ENCODE results near the gene SLC30A4.

The SLC30A4 gene

DNA sequence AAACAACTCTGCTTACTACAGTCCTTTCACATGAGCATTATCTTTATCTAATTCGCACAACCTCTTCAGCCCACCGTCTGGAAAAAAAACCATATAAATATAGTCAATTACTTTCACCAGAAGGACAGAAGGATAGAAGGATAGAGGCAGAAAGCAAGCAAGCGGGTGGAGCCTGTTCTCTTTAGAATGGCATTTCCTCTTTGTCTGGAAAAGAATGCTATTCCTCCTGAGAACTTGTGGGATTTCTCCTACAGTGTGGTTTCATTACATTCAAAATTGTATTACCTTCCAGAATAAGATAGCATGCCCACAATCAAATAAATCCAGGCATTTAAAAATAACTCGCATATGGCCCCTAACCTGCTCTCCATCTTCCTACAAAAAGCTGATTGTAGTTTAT, 23.1 kb downstream of the SLC30A4 start:
- DNase-seq: peak in 1 of 2 experiments; percentile 7

DNA sequence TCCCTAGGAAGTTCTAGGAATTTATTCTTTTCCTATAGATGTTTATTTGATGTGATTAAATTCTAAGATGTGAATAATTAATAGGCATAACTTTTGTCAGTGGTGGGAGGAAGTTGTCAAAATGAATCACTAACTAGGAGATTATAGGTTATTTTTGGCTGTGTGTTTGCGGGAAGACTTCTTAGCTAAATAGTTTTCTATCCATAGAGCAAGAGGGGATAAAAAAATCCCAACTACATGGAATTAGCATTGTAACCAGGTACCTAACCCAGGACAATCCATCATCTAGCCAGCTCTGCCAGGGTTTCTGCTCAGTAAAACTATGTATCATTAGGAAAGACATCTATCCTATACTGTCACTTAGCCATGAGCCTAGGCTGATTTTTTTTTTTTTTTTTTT, 23.9 kb downstream of the SLC30A4 start:
- DNase-seq: no peak

DNA sequence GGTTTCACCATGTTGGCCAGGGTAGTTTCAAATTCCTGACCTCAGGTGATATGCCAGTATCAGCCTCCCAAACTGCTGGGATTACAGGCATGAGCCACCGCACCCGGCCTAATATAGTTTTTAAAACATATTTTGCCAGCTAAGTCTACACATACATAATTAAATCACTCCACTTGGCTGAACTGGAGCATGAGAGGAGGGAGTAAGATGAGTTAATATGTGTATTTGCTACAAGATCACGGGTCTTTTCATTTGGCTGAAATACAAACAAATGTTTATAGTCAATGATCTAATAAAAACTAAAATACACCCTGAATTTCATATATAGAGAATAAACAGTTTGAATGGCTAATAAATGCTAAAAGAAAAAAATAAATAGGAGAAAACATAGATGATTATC, 25.3 kb downstream of the SLC30A4 start:
- DNase-seq: no peak

- DNase-seq: no peak
These were observed 25.9 kb downstream of the SLC30A4 start for GRCh38 chr15:45496658-45497057.

- no peak for DNase-seq
These were observed 27.0 kb downstream of the SLC30A4 start for GRCh38 chr15:45495588-45495987.

GRCh38 chr15:45489690-45490238, 32.8 kb downstream of the SLC30A4 start:
- no peak for DNase-seq

DNA sequence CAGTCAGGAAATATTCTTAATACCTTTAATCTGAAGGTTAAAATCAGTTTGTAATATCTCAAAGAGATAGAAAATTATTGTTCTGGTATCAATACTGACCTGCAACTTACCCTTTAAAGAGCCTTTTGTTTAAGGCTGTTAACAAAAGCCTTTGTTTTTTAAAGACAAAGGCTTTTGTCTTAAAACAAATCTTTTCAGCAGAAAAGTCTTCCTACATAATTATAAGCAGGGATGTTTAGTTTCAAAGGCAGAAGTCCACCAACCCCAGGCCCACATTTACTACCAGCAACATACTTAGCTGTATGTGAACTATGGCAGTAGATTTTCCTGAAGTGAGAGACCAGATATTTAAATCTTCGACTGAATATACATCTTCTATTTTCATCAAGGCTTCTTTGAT, 36.2 kb downstream of the SLC30A4 start:
- DNase-seq: no peak

GRCh38 chr15:45481135-45481534, 41.4 kb downstream of the SLC30A4 start:
- no peak for DNase-seq

GRCh38 chr15:45476410-45476809, 46.1 kb downstream of the SLC30A4 start:
- DNase-seq: no peak

DNA sequence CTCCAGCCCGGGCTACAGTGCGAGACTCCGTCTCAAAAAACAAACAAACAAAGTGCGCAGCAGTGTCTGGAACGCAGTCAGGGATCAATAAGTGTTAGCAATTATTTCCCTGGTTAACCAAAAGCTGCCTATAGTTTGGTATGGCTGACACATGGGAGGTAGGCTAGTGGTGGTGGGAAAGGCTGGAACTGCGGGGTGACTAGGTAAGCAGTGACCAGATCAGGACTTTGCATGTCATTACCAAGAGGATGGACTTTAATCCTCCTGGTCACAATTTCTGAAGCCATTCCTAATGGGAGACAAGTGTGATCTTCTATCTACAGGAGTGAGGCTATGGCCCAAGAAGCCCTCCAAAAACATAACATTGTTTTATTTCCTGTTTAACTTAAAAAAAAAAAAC, 47.8 kb downstream of the SLC30A4 start:
- no peak for DNase-seq

DNA sequence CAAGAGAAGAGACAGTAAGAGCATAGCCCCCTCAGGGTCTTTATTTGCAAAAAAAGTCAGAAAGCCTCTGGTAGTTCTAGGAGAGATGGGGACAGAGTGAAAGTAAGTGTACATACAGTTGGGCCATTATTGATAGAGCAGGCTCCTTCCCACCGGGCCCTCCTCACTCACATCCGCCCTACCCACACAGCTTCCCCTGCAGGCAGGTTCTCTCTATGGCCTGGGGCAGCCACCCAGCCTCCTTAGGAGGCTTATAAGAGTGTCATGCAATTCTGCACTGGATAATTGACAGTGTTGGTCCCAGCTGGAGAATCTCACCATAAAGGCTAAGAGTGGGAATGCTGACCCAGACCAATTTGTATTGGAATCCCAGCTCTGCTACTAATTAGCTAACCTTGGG, 49.5 kb downstream of the SLC30A4 start:
- no peak for DNase-seq

GRCh38 chr15:45471151-45471550, 51.4 kb downstream of the SLC30A4 start:
- DNase-seq: no peak

DNA sequence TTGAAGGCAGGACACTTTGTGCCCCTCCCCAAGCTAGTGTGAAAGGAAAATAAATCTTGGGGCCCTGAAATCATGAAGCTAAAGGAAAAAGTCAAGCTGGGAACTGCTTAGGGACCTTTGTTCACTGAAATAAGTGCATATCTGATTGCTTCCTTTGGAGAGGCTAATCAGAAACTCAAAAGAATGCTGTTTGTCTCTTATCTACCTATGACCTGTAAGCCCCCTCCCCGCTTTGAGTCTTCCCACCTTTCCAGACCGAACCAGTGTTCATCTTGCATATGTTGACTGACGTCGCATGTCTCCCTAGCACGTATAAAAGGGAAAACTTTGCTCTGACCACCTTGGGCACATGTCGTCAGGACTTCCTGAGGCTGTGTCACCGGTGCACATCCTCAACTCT, 53.1 kb downstream of the SLC30A4 start:
- no peak for DNase-seq

DNA sequence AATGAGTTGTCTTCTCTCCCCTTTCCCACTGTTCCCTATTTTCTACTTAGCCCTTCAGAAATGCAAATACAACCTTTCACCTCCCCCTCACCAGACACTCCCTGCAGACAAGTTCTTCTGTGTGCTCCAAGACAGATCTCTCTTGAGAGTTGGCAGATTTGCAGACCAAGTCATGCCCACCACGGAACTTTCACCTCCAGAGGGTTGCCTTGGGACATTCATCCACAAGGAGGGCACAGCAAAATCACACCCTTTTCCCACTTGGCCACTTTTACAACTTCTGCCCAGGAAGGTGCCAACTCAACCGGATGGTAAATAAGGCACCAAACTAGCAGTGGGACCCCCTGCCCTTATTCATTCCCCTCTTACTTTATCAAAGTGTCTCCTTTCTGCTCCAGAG, 53.5 kb downstream of the SLC30A4 start:
- no peak for DNase-seq

DNA sequence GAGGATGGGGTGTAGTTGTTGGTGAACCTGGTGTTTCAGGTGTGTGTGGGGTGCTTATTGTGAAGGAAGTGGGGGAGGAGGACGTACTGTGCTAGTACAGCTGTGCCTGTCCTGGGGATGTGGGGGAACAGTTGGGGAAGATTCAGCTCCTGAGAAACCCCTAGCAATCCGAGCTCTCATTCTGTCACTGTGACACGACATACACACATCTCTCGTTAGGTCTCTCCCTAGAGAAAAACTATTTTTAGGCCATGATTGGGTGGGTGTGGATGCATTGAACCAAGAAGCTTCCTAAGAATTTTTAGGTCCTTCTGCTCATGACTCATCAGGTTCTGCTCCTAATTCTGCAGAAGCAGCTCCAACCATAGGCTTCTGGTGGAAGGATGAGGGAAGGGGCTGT, 54.3 kb downstream of the SLC30A4 start:
- DNase-seq: no peak

DNA sequence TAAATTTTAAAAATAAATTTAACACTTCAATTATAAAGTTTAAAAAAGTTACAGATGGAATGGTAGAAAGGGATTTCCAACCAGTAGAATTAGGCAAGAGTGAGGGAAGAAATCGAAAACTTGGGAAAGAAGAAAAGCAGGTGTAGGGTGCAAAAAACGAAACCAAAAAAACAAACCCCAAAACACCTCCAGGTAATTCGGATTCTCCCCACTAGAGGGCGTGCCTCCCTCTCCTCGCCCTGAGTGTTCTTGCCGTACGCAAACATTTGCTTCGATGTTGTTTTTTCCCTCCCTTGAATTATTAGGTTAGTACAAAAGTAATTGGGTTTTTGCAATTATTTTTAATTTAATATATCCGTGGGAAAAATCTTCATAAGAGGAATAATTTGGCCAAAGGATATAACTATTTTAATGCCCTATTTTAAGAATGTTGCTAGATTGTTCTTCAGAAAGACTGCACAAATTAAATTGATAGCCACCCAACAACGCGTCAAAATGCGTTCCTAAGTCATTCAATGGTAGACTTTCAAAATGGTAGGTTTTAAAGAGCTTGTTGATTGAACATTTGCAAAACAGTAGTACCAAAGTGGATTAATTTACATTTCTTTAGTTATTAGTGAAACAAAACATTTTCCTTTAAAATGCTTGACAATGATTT, 63.7 kb downstream of the SLC30A4 start:
- peak in 1 of 2 experiments; percentile 44 for DNase-seq

DNA sequence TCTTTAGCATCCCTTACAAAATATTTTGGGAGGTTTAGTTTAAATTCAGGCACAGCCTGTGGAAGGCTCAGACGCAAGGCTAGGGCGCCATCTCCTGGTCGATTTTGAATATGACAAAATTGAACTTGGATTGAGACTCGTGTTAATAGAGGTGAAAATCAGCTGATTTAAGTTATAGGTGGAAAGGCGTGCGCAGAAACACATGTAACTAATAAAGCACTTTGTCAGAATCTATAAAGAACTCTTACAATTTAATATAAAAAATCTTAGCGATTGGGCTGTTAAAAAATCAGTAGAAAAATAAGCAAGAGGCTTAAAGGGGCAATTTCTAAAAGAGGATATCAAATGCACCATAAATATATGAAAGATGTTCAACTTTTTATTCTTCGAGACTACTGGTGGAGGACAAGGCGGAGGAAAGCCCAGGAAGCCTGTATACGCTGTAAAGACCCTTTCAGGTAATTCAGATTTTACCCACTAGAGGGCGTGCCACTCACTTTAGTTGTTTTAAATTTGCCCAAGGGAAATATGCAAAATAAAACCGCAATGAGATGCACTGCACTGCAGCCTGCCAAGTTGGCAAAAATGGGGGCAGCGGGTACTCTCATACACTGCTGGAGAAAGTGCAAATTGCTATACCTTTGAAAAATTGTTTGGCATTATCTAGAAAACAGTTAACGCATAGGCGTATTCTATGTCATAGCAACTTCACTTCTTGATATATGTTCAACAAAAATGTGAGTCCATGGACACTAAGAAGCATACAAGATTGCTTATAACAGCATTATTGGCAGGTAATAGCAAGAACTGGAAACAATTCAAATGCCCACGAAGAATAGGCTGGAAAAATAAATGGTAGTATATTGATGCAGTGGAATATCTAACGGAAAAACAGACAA, 64.7 kb downstream of the SLC30A4 start:
- peak in 1 of 2 experiments; percentile 63 for DNase-seq

DNA sequence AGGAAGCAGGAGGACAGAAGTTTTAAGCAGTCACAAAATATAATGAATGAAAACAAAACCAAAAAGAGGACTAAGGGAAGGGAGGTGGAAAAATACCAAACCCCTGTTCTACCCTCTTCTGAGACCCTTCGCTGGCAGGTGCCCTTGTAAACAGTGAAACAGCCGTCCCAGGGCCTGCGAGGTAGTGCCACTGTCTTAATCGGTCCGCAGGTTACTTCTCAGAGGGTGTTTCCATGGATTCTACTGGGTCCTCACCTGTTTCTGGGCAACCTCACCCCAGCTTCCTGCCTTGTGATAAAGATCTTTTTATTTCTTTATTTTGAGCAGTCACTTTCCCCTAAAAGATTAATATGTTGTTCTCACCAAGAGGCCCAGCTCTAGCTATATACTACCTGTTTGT, 65.3 kb downstream of the SLC30A4 start:
- peak in 1 of 2 experiments; percentile 32 for DNase-seq

DNA sequence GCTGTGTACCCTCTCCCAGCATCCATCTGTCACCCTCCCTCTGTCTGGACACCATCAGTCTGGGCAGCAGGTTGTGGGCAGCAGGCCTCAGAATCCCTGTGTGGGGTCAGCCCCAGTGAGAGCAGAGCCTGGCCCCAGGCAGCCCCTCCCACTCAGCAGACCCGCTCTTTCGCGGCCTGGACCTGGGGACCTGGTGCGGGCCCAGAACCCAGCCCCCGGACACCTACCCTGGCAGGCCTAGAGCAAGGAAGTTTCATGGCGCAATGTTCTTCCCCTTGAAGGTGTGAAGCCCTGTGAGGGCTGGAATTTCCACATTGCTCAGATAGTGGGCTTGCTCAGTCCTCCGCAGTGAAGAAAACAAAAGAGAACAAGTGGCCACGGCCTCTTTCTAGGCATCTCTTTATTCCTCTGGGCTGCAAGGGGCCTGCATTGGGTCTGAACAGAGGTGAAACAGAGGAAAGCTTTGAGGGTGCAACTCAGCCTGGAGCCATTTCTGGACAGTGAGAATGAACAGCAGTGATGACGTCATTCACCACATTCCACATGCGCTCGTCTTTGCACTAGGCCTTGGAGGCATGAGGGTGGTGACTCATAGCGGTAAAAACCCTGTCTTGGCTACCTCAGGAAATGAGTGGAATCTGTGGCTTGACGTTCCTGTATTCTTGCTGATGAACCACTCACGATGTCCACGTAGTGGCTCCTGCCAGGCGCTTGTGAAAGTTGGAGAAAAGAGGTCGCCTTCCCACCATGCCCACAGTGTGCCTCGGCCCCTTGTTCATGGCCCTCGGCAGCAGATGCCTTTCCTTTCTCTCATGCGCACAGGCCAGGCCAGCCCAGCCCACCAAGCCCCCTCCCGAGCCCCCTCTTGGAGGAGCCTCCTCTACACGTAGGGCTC, 66.1 kb downstream of the SLC30A4 start:
- DNase-seq: peak; percentile 87 to 90

- peak; percentile 52 to 85 for DNase-seq
These were observed 67.7 kb downstream of the SLC30A4 start for GRCh38 chr15:45454814-45455213.

GRCh38 chr15:45451265-45451664, 71.3 kb downstream of the SLC30A4 start:
- no peak for DNase-seq

DNA sequence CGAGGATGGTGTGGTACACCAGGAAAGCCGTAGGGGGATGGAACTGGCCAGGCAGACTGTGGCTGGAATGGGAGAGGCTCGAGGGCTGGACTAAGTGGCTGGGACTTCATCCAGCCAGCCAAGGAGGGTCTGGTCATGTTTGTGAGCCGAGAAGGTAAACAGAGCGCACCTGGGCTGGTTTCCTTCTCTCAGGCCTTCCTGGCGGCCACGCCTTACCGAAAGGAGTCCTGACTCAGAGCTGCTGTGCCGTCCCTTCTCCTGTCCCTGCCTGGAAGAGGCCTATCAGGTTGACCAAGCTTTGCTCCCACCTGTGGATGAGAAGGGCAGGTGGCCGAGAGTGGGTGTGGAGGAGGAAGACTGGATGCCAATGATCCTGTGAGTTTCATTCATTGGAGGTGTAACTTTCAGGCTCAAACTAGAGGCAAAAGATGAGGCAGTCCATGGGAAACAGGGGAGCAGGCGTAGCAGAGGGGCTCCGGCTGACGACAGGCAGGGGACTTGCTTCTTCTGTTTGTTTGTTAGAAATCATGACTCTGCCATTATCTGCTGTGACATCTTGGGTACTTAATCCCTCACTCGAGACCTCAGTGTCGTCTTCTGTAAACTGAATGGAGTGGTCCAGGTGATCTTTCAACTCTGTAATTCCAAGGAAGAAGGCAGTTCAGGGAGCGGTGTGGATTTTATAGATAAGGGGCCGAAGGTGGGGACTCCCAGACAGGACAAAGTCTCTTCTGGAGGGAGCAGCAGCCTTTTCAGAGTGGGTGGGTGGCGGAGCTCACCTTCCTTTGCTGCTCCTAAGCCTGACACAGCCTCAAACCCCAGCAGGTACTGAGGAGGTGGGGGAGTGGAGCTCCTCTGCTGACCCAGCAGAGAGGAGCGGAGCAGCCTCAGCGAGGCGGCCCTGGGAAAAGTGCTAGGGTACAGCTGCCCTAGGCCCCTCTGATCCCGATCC, 72.4 kb downstream of the SLC30A4 start:
- DNase-seq: no peak

Measured in SW 1271 (cell line).